HepG2 (cell line): ENCODE results near the gene GRM5.

Experiments used
- ZNF17 ChIP-seq: sonication (generic); formaldehyde crosslinking; IDR thresholded peaks from 2 replicates; pipeline ENCODE4 v1.5.0; 2020; ENCODE audit warnings: mild to moderate bottlenecking, missing genetic modification reagents
- TF ChIP-seq, protein P1 (sequence below): sonication (generic); formaldehyde crosslinking; IDR thresholded peaks from 2 replicates; pipeline ENCODE4 v1.4.0; 2020; ENCODE audit warnings: mild to moderate bottlenecking, missing genetic modification reagents
- TF ChIP-seq, protein P2 (sequence below), 2 experiments: fragments of 450-650 bp in 1 of 2; sonication (generic) in 1 of 2; formaldehyde crosslinking in 1 of 2; IDR thresholded peaks; 2 replicates each; pipeline versions ENCODE4 v1.6.1 to v1.8.0; 2016 to 2022; ENCODE audit warnings: antibody characterized with exemption in 1 of 2, mild to moderate bottlenecking in 1 of 2, missing genetic modification reagents in 1 of 2
- TF ChIP-seq, protein P3 (sequence below): sonication (generic); formaldehyde crosslinking; IDR thresholded peaks from 2 replicates; pipeline ENCODE4 v1.5.0; 2020; ENCODE audit warnings: mild to moderate bottlenecking, missing genetic modification reagents, moderate library complexity

DNA sequence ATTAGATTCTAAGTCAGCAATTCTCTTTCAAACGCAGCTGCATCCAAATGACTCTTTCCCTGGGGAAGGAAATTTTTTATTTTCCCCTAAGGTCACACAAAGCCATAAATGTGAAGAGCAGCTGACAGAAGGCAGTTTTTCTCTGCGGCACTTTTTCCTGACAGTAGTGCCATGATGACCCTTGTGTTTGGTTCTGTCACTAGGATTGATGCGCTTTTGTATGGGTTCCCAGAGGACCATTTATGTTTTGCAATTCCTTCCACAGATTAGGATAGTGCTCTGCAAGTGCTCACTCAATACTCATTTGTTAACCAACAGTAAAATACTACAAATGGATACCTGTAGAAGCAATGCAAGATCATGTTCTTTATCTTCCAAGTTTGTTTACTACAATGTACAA is 368.6 kb downstream of the GRM5 start:
- TF ChIP-seq, protein P1, sequence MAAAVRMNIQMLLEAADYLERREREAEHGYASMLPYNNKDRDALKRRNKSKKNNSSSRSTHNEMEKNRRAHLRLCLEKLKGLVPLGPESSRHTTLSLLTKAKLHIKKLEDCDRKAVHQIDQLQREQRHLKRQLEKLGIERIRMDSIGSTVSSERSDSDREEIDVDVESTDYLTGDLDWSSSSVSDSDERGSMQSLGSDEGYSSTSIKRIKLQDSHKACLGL = no peak
- TF ChIP-seq, protein P2, sequence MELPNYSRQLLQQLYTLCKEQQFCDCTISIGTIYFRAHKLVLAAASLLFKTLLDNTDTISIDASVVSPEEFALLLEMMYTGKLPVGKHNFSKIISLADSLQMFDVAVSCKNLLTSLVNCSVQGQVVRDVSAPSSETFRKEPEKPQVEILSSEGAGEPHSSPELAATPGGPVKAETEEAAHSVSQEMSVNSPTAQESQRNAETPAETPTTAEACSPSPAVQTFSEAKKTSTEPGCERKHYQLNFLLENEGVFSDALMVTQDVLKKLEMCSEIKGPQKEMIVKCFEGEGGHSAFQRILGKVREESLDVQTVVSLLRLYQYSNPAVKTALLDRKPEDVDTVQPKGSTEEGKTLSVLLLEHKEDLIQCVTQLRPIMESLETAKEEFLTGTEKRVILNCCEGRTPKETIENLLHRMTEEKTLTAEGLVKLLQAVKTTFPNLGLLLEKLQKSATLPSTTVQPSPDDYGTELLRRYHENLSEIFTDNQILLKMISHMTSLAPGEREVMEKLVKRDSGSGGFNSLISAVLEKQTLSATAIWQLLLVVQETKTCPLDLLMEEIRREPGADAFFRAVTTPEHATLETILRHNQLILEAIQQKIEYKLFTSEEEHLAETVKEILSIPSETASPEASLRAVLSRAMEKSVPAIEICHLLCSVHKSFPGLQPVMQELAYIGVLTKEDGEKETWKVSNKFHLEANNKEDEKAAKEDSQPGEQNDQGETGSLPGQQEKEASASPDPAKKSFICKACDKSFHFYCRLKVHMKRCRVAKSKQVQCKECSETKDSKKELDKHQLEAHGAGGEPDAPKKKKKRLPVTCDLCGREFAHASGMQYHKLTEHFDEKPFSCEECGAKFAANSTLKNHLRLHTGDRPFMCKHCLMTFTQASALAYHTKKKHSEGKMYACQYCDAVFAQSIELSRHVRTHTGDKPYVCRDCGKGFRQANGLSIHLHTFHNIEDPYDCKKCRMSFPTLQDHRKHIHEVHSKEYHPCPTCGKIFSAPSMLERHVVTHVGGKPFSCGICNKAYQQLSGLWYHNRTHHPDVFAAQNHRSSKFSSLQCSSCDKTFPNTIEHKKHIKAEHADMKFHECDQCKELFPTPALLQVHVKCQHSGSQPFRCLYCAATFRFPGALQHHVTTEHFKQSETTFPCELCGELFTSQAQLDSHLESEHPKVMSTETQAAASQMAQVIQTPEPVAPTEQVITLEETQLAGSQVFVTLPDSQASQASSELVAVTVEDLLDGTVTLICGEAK (IDR thresholded peaks at IDR 0.05) = no peak
- TF ChIP-seq, protein P2 (CRISPR knock-in tag; IDR thresholded peaks at IDR 0.05) = no peak
- TF ChIP-seq, protein P3, sequence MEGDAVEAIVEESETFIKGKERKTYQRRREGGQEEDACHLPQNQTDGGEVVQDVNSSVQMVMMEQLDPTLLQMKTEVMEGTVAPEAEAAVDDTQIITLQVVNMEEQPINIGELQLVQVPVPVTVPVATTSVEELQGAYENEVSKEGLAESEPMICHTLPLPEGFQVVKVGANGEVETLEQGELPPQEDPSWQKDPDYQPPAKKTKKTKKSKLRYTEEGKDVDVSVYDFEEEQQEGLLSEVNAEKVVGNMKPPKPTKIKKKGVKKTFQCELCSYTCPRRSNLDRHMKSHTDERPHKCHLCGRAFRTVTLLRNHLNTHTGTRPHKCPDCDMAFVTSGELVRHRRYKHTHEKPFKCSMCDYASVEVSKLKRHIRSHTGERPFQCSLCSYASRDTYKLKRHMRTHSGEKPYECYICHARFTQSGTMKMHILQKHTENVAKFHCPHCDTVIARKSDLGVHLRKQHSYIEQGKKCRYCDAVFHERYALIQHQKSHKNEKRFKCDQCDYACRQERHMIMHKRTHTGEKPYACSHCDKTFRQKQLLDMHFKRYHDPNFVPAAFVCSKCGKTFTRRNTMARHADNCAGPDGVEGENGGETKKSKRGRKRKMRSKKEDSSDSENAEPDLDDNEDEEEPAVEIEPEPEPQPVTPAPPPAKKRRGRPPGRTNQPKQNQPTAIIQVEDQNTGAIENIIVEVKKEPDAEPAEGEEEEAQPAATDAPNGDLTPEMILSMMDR (CRISPR knock-in tag) = no peak
- no peak for TF ChIP-seq ZNF17 (CRISPR knock-in tag)
